B cell (primary cell): ENCODE results near the gene NELL2. TPM values are rescaled to one million over a fixed set of nuclear protein-coding genes. Genes with fewer than 3 reads are reported as not detected.

ENCODE experiments used
- ATAC-seq: fragments of 200-7000 bp; cut with Tn5 transposase; one replicate; pipeline ENCODE4 v1.10.0; 2021; ENCODE audit warnings: low read depth, mild to moderate bottlenecking, moderate number of reproducible peaks, moderate library complexity
- CTCF ChIA-PET: fragments of 350-600 bp; sonication (Branson Sonifier 250); formaldehyde crosslinking; loops from one replicate; lab custom pipeline; 2021; ENCODE audit warnings: antibody characterized with exemption, inconsistent platforms; lab: Charles Lee
- POLR2A ChIA-PET: fragments of 350-600 bp; sonication (Branson Sonifier 250); formaldehyde crosslinking; loops from one replicate; lab custom pipeline; 2021; ENCODE audit warnings: antibody characterized with exemption; lab: Charles Lee
- DNase-seq: peaks from one replicate; pipeline ENCODE4 v3.0.0; 2013
- H2AFZ ChIP-seq: 2 replicates; pipeline ENCODE4 v1.6.1; 2012; ENCODE audit warnings: mild to moderate bottlenecking, low read depth, low read length; ENCODE audit not compliant: insufficient read depth, poor library complexity, severe bottlenecking
- H3K27ac ChIP-seq, 2 donors: 1 replicate in 1 of 2; 2 replicates in 1 of 2; pipeline ENCODE4 v1.5.1; 2012 to 2013; ENCODE audit warnings: low read length in 2 of 2, mild to moderate bottlenecking in 2 of 2, moderate library complexity in 1 of 2
- H3K27me3 ChIP-seq, 4 experiments: fragments of 200-600 bp in 1 of 4; sonication (generic) in 1 of 4; replicated peaks in 1 of 4; 1 replicate in 2 of 4; 2 replicates in 2 of 4; pipeline versions ENCODE4 v1.6.1 to v1.7.0; 2013 to 2016; ENCODE audit warnings: low read length in 3 of 4, mild to moderate bottlenecking in 2 of 4, mixed read lengths in 1 of 4, moderate library complexity in 1 of 4; ENCODE audit not compliant: insufficient read depth in 4 of 4, control insufficient read depth in 3 of 4; ENCODE audit errors: control extremely low read depth in 1 of 4
- H3K36me3 ChIP-seq, 2 experiments: replicated peaks in 1 of 2; 1 replicate in 1 of 2; 2 replicates in 1 of 2; pipeline versions ENCODE4 v1.6.1 to v1.7.1; 2013; ENCODE audit warnings: low read length in 1 of 2; ENCODE audit not compliant: insufficient read depth in 2 of 2, control insufficient read depth in 1 of 2; ENCODE audit errors: control extremely low read depth in 1 of 2, extremely low read depth in 1 of 2
- H3K4me1 ChIP-seq, 2 donors: fragments of 200-600 bp in 1 of 2; sonication (generic) in 1 of 2; 1 replicate in 1 of 2; 2 replicates in 1 of 2; pipeline versions ENCODE4 v1.5.1 to v1.6.1; 2013 to 2017; ENCODE audit warnings: low read length in 2 of 2; ENCODE audit not compliant: control insufficient read depth in 2 of 2, insufficient read depth in 2 of 2
- H3K4me2 ChIP-seq: replicated peaks from 2 replicates; pipeline ENCODE3; 2012; ENCODE audit warnings: mild to moderate bottlenecking, low read depth, low read length; ENCODE audit not compliant: poor library complexity, severe bottlenecking
- H3K4me3 ChIP-seq, 5 experiments: fragments of 200-600 bp in 1 of 5; sonication (generic) in 1 of 5; 1 replicate in 3 of 5; 2 replicates in 2 of 5; pipeline versions ENCODE4 v1.5.1 to v1.7.0; 2011 to 2016; ENCODE audit warnings: low read length in 4 of 5, mild to moderate bottlenecking in 4 of 5, low read depth in 2 of 5, control low read depth in 1 of 5, moderate library complexity in 1 of 5; ENCODE audit not compliant: insufficient read depth in 1 of 5; ENCODE audit errors: control extremely low read depth in 1 of 5, extremely low read depth in 1 of 5
- H3K79me2 ChIP-seq: fragments of 200-600 bp; sonication (generic); one replicate; pipeline ENCODE4 v1.6.0; 2016; ENCODE audit warnings: low read length; ENCODE audit not compliant: control insufficient read depth, insufficient read depth
- H3K9ac ChIP-seq: fragments of 200-600 bp; sonication (generic); 2 replicates; pipeline ENCODE4 v1.6.1; 2017; ENCODE audit warnings: mild to moderate bottlenecking, low read length, moderate library complexity
- H3K9me3 ChIP-seq, 3 donors: one replicate each; pipeline versions ENCODE4 v1.6.1 to v1.7.1; 2013; ENCODE audit warnings: low read length in 2 of 3; ENCODE audit not compliant: control insufficient read depth in 2 of 3, insufficient read depth in 1 of 3; ENCODE audit errors: control extremely low read depth in 1 of 3
- H4K20me1 ChIP-seq: 2 replicates; pipeline ENCODE4 v1.6.0; 2012; ENCODE audit warnings: mild to moderate bottlenecking, low read length; ENCODE audit not compliant: insufficient read depth, control insufficient read depth, poor library complexity, severe bottlenecking
- H3K27ac Mint-ChIP-seq: one replicate; pipeline ENCODE4 v1.8.0; 2021; ENCODE audit warnings: mixed read lengths
- H3K27me3 Mint-ChIP-seq: one replicate; pipeline ENCODE4 v1.8.0; 2021; ENCODE audit warnings: mixed read lengths
- H3K4me1 Mint-ChIP-seq: one replicate; pipeline ENCODE4 v1.8.0; 2021; ENCODE audit warnings: mixed read lengths
- H3K4me3 Mint-ChIP-seq: one replicate; pipeline ENCODE4 v1.8.0; 2021; ENCODE audit warnings: mixed read lengths
- H3K9me3 Mint-ChIP-seq: one replicate; pipeline ENCODE4 v1.8.0; 2022; ENCODE audit warnings: mixed read lengths; ENCODE audit not compliant: insufficient read depth
- EZH2 ChIP-seq: IDR thresholded peaks from 2 replicates; pipeline ENCODE4 v1.6.1; 2012; ENCODE audit warnings: borderline replicate concordance, low read depth, mild to moderate bottlenecking, moderate library complexity, low read length; ENCODE audit not compliant: insufficient read depth, poor library complexity, severe bottlenecking
- WGBS: methylation state at CpG from one replicate; pipeline ENCODE4 v1.1.5; 2013; ENCODE audit warnings: missing lambda C conversion rate; ENCODE audit not compliant: insufficient coverage; 5-methylcytosine and 5-hydroxymethylcytosine counted together
- intact Hi-C: fragments of 100-400 bp; cut with micrococcal nuclease; formaldehyde crosslinking; loops from one replicate; pipeline ENCODE4 v1.10.0; 2022
- polyA plus RNA-seq: library from polyadenylated mRNA; depleted of rRNA; stranded (reverse); fragments of >200 nt; gene quantifications from 2 replicates; pipeline ENCODE4 v1.2.3, GENCODE V29; 2012
- total RNA-seq, 2 donors: library from RNA; stranded (reverse); fragments of 120-200 nt in 1 of 2; gene quantifications; 1 replicate in 1 of 2; 2 replicates in 1 of 2; pipeline versions ENCODE4 v1.2.3 to v1.2.4, GENCODE V29; 2013 to 2022
- TF ChIP-seq, protein P1 (sequence below): fragments of 200-600 bp; IDR thresholded peaks from one replicate; pipeline ENCODE4 v1.8.0; 2022; ENCODE audit warnings: antibody characterized with exemption, mild to moderate bottlenecking

The NELL2 gene
- total and polyA plus RNA-seq, 2 donors (not counting 1 experiment from before 2014, with no cell fraction given) = 0.22 TPM; not detected in 1

DNA sequence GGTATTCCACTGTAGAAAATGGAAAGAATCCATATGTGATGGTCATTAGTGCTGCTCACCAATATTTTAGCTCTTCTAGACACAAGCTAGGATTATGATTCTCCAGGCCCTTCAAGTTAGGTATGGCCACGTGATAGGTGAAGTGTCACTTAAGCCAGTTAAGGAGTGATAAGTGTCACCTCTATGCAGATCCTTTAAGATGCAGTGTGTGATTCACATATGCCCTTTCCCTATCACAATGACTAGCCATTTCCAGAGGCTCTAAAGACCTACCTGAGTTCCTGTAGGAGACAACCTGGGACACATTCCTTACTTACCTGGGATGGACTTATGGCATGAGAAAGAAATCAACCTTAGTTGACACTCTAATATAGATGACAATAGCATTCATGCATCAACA is 343.2 kb downstream of the NELL2 start:
- ChIA-PET POLR2A (no interaction called here), CTCF (no interaction called here)
- no peaks in the 10 kb centered on the region for H3K9me3 Mint-ChIP-seq
- no peak overlapping the region for H2AFZ ChIP-seq
- no CpG with 5 or more reads among the region's 1 CpG for WGBS
- H3K36me3 ChIP-seq = no peaks in the 10 kb centered on the region
- no peaks in the 10 kb centered on the region for H3K79me2 ChIP-seq
- no peak overlapping the region for H3K4me2 ChIP-seq
- no peak for TF ChIP-seq EZH2
- TF ChIP-seq, protein P1, sequence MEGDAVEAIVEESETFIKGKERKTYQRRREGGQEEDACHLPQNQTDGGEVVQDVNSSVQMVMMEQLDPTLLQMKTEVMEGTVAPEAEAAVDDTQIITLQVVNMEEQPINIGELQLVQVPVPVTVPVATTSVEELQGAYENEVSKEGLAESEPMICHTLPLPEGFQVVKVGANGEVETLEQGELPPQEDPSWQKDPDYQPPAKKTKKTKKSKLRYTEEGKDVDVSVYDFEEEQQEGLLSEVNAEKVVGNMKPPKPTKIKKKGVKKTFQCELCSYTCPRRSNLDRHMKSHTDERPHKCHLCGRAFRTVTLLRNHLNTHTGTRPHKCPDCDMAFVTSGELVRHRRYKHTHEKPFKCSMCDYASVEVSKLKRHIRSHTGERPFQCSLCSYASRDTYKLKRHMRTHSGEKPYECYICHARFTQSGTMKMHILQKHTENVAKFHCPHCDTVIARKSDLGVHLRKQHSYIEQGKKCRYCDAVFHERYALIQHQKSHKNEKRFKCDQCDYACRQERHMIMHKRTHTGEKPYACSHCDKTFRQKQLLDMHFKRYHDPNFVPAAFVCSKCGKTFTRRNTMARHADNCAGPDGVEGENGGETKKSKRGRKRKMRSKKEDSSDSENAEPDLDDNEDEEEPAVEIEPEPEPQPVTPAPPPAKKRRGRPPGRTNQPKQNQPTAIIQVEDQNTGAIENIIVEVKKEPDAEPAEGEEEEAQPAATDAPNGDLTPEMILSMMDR = no peak
- no peak for ATAC-seq
- H3K4me3 Mint-ChIP-seq = no peak overlapping the region
- no peak for DNase-seq
- no peaks in the 10 kb centered on the region for H3K4me1 Mint-ChIP-seq
- no peaks in the 10 kb centered on the region for H3K27me3 Mint-ChIP-seq
- intact Hi-C loops = loop anchor here (10.0 kb wide), 1 partner anchor 62 kb away; no protein-coding TSS in a partner anchor
- H3K4me1 ChIP-seq = no peaks in the 10 kb centered on the region
- H3K27me3 ChIP-seq = no peaks in the 10 kb centered on the region
- no peaks in the 10 kb centered on the region for H3K9me3 ChIP-seq
- H3K9ac ChIP-seq = no peak overlapping the region
- no peak overlapping the region for H3K27ac Mint-ChIP-seq
- no peak overlapping the region for H3K4me3 ChIP-seq
- H4K20me1 ChIP-seq = no peaks in the 10 kb centered on the region
- no peak overlapping the region for H3K27ac ChIP-seq

- no peak for ATAC-seq
- H4K20me1 ChIP-seq = no peaks in the 10 kb centered on the region
- H3K9ac ChIP-seq = no peak overlapping the region
- no peak overlapping the region for H3K4me2 ChIP-seq
- POLR2A ChIA-PET = no interaction called here
- WGBS = 80% methylated on average over 1 of the region's 2 CpGs
- H3K27me3 ChIP-seq = no peaks in the 10 kb centered on the region
- H3K4me3 ChIP-seq = no peak overlapping the region
- H3K27me3 Mint-ChIP-seq = no peaks in the 10 kb centered on the region
- H2AFZ ChIP-seq = no peak overlapping the region
- H3K27ac Mint-ChIP-seq = no peak overlapping the region
- CTCF ChIA-PET = no interaction called here
- H3K79me2 ChIP-seq = no peaks in the 10 kb centered on the region
- TF ChIP-seq, protein P1 = no peak
- no peak for TF ChIP-seq EZH2
- no peak overlapping the region for H3K27ac ChIP-seq
- H3K9me3 Mint-ChIP-seq = no peaks in the 10 kb centered on the region
- H3K4me1 ChIP-seq = no peaks in the 10 kb centered on the region
- DNase-seq = no peak
- no peaks in the 10 kb centered on the region for H3K4me1 Mint-ChIP-seq
- H3K4me3 Mint-ChIP-seq = no peak overlapping the region
- no peaks in the 10 kb centered on the region for H3K9me3 ChIP-seq
- no peaks in the 10 kb centered on the region for H3K36me3 ChIP-seq
- intact Hi-C loops = loop anchor here (10.0 kb wide), 1 partner anchor 63 kb away; no protein-coding TSS in a partner anchor
Observed at GRCh38 chr12:44531320-44531971, 344.7 kb downstream of the NELL2 start.
